ENCODE data around the gene INO80.
A peak's percentile ranks its signal among the peaks of the same experiment; 100 is the strongest.
"Not testable (repeated sequence)": the region's sequence is repeated elsewhere in the genome, so short reads cannot be mapped to it uniquely, and the experiment has no call there.

Gene INO80, protein sequence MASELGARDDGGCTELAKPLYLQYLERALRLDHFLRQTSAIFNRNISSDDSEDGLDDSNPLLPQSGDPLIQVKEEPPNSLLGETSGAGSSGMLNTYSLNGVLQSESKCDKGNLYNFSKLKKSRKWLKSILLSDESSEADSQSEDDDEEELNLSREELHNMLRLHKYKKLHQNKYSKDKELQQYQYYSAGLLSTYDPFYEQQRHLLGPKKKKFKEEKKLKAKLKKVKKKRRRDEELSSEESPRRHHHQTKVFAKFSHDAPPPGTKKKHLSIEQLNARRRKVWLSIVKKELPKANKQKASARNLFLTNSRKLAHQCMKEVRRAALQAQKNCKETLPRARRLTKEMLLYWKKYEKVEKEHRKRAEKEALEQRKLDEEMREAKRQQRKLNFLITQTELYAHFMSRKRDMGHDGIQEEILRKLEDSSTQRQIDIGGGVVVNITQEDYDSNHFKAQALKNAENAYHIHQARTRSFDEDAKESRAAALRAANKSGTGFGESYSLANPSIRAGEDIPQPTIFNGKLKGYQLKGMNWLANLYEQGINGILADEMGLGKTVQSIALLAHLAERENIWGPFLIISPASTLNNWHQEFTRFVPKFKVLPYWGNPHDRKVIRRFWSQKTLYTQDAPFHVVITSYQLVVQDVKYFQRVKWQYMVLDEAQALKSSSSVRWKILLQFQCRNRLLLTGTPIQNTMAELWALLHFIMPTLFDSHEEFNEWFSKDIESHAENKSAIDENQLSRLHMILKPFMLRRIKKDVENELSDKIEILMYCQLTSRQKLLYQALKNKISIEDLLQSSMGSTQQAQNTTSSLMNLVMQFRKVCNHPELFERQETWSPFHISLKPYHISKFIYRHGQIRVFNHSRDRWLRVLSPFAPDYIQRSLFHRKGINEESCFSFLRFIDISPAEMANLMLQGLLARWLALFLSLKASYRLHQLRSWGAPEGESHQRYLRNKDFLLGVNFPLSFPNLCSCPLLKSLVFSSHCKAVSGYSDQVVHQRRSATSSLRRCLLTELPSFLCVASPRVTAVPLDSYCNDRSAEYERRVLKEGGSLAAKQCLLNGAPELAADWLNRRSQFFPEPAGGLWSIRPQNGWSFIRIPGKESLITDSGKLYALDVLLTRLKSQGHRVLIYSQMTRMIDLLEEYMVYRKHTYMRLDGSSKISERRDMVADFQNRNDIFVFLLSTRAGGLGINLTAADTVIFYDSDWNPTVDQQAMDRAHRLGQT (N-terminal part only)

GRCh38 chr15:41116116-41116961 lies at the start of gene INO80:
Gene INO80 (minus strand): TSS chr15:41116280. CDS start chr15:41096310, 19,970 bp downstream.
- DNase-seq, result peak; percentile 99

DNA sequence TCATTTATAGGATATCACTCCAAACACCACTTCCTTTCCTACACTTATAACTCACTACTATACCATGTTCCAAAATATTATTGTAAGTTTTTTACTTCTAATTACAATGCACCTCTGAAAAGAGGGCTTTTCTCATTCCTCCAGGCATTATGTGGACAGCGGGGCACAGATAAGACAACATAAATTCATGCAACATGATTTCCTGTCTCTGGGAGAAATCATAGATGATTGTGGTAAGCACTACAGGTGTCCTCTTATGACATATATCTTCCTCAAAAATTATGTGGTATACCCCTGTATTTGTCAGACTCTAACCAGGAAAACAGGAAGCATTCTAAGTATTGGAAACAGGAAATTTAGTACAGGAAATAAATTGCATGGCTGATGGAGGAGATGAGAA lies 45.7 kb upstream of the INO80 start:
- no peak for DNase-seq

GRCh38 chr15:41161336-41161735 lies 45.3 kb upstream of the INO80 start:
- DNase-seq, result no peak

DNA sequence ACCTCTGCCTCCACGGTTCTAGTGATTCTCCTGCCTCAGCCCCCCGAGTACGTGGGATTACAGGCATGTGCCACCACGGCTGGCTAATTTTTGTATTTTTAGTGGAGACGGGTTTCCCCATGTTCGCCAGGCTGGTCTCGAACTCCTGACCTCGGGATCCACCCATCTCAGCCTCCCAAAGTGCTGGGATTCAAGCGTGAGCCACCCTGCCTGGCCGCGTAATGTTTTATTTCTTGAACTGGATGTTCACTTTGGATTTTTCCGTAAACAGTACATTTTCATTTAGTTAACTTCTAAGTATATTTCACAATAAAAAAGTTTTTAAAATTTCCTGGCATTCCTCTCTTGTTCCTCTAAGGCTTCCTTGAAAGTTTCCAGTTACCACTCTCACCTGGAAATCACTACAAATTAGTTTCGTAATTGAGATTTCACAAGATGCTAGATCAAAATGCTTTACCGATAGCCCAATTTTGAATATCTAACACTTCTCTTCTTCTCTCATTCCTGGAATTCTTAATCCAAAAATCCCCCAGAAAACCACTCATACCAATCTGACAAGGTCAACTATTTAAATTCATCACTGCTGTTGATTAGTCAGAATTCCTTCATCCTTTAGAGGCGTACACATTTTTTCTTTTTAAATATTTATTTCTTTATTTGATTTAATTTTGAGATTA lies 44.7 kb upstream of the INO80 start:
- no peak for DNase-seq

DNA sequence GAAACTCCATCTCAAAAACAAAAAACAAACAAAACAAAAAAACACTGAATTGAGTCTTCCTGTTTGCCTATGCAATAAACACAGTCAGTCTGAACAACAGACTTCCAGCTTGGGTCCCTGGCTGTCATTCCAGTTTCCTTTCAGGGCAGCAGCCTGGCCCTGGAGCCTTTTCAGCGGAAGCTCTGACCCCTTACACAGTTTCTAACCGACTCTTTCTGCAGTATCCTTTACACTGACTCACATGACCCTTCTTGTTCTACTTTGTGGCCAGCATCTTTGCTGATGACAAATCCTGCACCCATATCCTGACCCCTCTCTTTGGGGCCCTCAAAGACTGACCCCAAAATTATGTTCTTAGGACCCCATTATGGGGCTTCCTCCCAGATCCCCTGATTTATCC lies 38.3 kb upstream of the INO80 start:
- DNase-seq, result no peak

- DNase-seq, result no peak
Measured at GRCh38 chr15:41153733-41154132, 37.7 kb upstream of the INO80 start.

GRCh38 chr15:41151451-41152005 lies 35.4 kb upstream of the INO80 start:
- no peak for DNase-seq

- no peak for DNase-seq
Measured at GRCh38 chr15:41150279-41150678, 34.2 kb upstream of the INO80 start.

GRCh38 chr15:41148065-41148464 lies 32.0 kb upstream of the INO80 start:
- DNase-seq, result no peak

- no peak for DNase-seq
Measured at GRCh38 chr15:41139619-41140018, 23.5 kb upstream of the INO80 start.

GRCh38 chr15:41139112-41139511 lies 23.0 kb upstream of the INO80 start:
- DNase-seq, result not testable (repeated sequence)

DNA sequence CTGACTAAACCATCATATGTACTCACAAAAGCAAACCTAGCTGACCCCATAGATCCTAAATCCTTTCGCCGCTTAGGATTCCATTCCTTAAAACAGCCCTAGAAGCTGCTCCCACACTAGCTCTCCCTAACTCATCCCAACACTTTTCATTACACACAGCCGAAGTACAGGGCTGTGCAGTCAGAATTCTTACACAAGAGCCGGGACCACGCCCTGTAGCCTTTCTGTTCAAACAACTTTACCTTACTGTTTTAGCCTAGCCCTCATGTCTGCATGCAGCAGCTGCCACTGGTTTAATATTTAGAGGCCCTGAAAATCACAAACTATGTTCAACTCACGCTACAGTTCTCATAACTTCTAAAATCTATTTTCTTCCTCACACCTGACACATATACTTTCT lies 19.5 kb upstream of the INO80 start:
- DNase-seq, result not testable (repeated sequence)

GRCh38 chr15:41133454-41133853 lies 17.4 kb upstream of the INO80 start:
- no peak for DNase-seq

GRCh38 chr15:41132094-41132493 lies 16.0 kb upstream of the INO80 start:
- not testable (repeated sequence) for DNase-seq

GRCh38 chr15:41128174-41128902 lies 12.3 kb upstream of the INO80 start:
- DNase-seq, result no peak

GRCh38 chr15:41125931-41126642 lies 10.0 kb upstream of the INO80 start:
- no peak for DNase-seq

GRCh38 chr15:41125063-41125669 lies 9.1 kb upstream of the INO80 start:
- no peak for DNase-seq

DNA sequence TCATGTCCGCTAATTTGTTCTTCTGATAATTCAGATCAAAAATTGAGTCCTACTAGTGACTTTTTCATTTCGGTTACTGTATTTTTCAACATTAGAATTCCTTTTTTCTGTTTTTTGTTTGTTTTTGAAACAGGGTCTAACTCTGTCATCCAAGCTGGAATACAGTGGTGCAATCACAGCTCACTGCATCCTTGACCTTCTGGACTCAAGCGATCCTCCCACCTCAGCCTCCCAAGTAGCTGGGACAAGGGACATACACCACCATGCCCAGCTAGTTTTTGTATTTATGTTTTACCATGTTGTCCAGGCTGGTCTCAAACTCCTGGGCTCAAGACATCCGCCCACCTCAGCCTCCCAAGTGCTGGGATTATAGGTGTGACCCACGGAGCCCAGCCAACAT lies 8.0 kb upstream of the INO80 start:
- DNase-seq, result no peak

- no peak for DNase-seq
Measured at GRCh38 chr15:41122849-41123248, 6.8 kb upstream of the INO80 start.

Measured in COR-L47 (cell line).